DMS 273 treated with DMSO at 0.1 percent for 48 hours (cell line): ENCODE results near the gene LRRC1.

Source experiments
- DNase-seq: peaks from one replicate; lab custom pipeline; 2025; lab: John Stamatoyannopoulos, UW

Gene LRRC1

GRCh38 chr6:53961679-53962370, 167.0 kb downstream of the LRRC1 start:
- DNase-seq: peak; percentile 9

GRCh38 chr6:53962646-53963045, 167.8 kb downstream of the LRRC1 start:
- DNase-seq: no peak

DNA sequence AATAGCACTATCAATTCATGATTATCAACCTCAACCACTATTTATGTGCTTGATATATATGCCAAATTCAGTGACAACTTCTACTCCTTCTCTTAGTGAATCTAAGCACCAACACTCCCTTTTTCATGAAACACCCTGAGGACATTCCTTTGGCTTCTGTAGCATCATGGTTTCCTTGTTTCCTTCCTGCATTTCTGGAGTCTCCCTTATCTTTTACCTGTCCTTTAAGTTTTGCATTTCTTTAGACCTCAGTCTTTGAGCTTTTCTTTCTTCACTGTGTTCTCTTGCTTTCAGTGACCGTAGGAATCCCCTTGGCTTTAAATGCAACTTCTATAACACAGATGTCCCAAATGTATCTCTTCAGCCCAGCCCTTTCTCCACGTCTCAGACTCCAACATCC, 172.6 kb downstream of the LRRC1 start:
- DNase-seq: no peak
